ENCODE data around the gene ULBP1.

The ULBP1 gene

GRCh38 chr6:149948011-149948410 lies 15.7 kb upstream of the ULBP1 start:
- H3K27me3 ChIP-seq (ENCODE audit: low read length), result no peaks in the 10 kb centered on the region

GRCh38 chr6:149948616-149949015 lies 15.1 kb upstream of the ULBP1 start:
- Histone ChIP-seq H2AFZ (ENCODE audit: low read depth, low read length, severe bottlenecking) (no peak overlapping the region), H3F3A (ENCODE audit: insufficient read depth) (no peaks in the 10 kb centered on the region), H3K9me3 (ENCODE audit: insufficient read depth, low read length) (no peaks in the 10 kb centered on the region), H3K9ac (ENCODE audit: low read length) (no peak overlapping the region), H3K79me2 (ENCODE audit: insufficient read depth, low read length) (no peaks in the 10 kb centered on the region), H3K4me3 (ENCODE audit: insufficient read depth, low read length, poor library complexity, severe bottlenecking) (no peak overlapping the region), H3K27me3 (ENCODE audit: low read length) (no peaks in the 10 kb centered on the region), H3K36me3 (ENCODE audit: low read length) (no peaks in the 10 kb centered on the region), H4K20me1 (ENCODE audit: low read depth, low read length) (no peaks in the 10 kb centered on the region), H3K4me2 (ENCODE audit: low read depth, low read length, poor library complexity, severe bottlenecking) (no peak overlapping the region), H3K9me2 (replicated peaks; ENCODE audit: insufficient read depth, low read length) (no peaks in the 10 kb centered on the region), H3K27ac (ENCODE audit: low read depth, low read length) (no peak overlapping the region)
- TF ChIP-seq EZH2phosphoT487 (conservative IDR thresholded peaks at IDR 0.05; ENCODE audit: low read length) (no peak), CTCF (IDR thresholded peaks at IDR 0.05; ENCODE audit: insufficient read depth, low read length, poor library complexity, severe bottlenecking) (no peak)

More at GRCh38 chr6:149948011-149948410, 15.7 kb upstream of the ULBP1 start:
- no peak overlapping the region for H3K4me2 ChIP-seq (ENCODE audit: low read depth, low read length, poor library complexity, severe bottlenecking)
- H3K9me3 ChIP-seq (ENCODE audit: insufficient read depth, low read length), result no peaks in the 10 kb centered on the region
- no peak overlapping the region for H3K27ac ChIP-seq (ENCODE audit: low read depth, low read length)
- H3F3A ChIP-seq (ENCODE audit: insufficient read depth), result no peaks in the 10 kb centered on the region
- no peaks in the 10 kb centered on the region for H3K79me2 ChIP-seq (ENCODE audit: insufficient read depth, low read length)
- H2AFZ ChIP-seq (ENCODE audit: low read depth, low read length, severe bottlenecking), result no peak overlapping the region
- no peaks in the 10 kb centered on the region for H3K9me2 ChIP-seq (replicated peaks; ENCODE audit: insufficient read depth, low read length)
- TF ChIP-seq CTCF (IDR thresholded peaks at IDR 0.05; ENCODE audit: insufficient read depth, low read length, poor library complexity, severe bottlenecking) (no peak), EZH2phosphoT487 (conservative IDR thresholded peaks at IDR 0.05; ENCODE audit: low read length) (no peak)
- no peaks in the 10 kb centered on the region for H4K20me1 ChIP-seq (ENCODE audit: low read depth, low read length)
- no peak overlapping the region for H3K9ac ChIP-seq (ENCODE audit: low read length)
- no peak overlapping the region for H3K4me3 ChIP-seq (ENCODE audit: insufficient read depth, low read length, poor library complexity, severe bottlenecking)
- H3K36me3 ChIP-seq (ENCODE audit: low read length), result no peaks in the 10 kb centered on the region

GRCh38 chr6:149950423-149950822 lies 13.3 kb upstream of the ULBP1 start:
- Histone ChIP-seq H3K79me2 (ENCODE audit: insufficient read depth, low read length) (no peaks in the 10 kb centered on the region), H3K27me3 (ENCODE audit: low read length) (no peaks in the 10 kb centered on the region), H3K36me3 (ENCODE audit: low read length) (no peaks in the 10 kb centered on the region), H4K20me1 (ENCODE audit: low read depth, low read length) (no peaks in the 10 kb centered on the region), H3K9ac (ENCODE audit: low read length) (no peak overlapping the region), H2AFZ (ENCODE audit: low read depth, low read length, severe bottlenecking) (no peak overlapping the region), H3F3A (ENCODE audit: insufficient read depth) (no peaks in the 10 kb centered on the region), H3K4me3 (ENCODE audit: insufficient read depth, low read length, poor library complexity, severe bottlenecking) (no peak overlapping the region), H3K9me3 (ENCODE audit: insufficient read depth, low read length) (no peaks in the 10 kb centered on the region), H3K9me2 (replicated peaks; ENCODE audit: insufficient read depth, low read length) (no peaks in the 10 kb centered on the region), H3K4me2 (ENCODE audit: low read depth, low read length, poor library complexity, severe bottlenecking) (no peak overlapping the region), H3K27ac (ENCODE audit: low read depth, low read length) (no peak overlapping the region)
- no peak for TF ChIP-seq EZH2phosphoT487 (conservative IDR thresholded peaks at IDR 0.05; ENCODE audit: low read length)
- no peak for TF ChIP-seq CTCF (IDR thresholded peaks at IDR 0.05; ENCODE audit: insufficient read depth, low read length, poor library complexity, severe bottlenecking)
